ENCODE results near the gene CERK. TPM values are rescaled to one million over a fixed set of nuclear protein-coding genes. Genes with fewer than 3 reads are reported as not detected.

Gene CERK
- total RNA-seq, 1 donor from 2014 or later: 26.1 TPM

DNA sequence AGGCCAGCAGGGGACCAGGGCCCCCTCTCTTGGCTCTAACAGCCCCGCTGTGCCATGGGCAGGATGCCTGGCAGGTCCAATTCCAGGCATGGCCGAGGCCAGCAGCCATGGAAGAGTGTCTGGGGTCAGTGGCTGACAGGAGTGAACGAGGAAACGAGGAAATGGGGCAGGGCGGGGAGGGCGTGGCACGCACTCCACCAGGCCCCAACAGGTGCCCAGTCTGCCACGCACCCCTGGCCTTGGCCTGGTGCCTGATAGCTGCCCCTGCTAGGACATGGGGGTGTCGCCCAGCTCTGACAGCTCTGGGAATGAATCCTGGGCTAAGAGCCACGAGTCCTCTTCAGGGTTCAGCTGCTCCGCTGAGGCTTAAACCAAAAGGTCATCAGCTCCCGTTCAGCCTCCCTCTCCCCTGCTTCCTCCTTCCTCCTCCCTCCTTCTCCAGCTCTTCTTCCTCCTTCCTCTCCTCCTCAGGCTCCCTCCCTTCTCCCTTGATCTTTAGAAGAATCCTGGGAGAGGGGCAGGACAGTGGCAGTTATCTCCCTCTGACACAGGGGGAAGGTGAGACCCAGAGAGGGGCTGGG, 12.9 kb upstream of the CERK start:
- H3K4me3 ChIP-seq: no peak overlapping the region
- intact Hi-C loops (cut with DNase I): no loop called here
- peaks cover 61% of the 10 kb centered on the region for H3K4me1 ChIP-seq
- H3K9me3 ChIP-seq: peaks cover 1% of the 10 kb centered on the region
- H3K27ac ChIP-seq: peak overlapping the region; percentile 31
- H3K36me3 ChIP-seq: no peaks in the 10 kb centered on the region
- no peaks in the 10 kb centered on the region for H3K27me3 ChIP-seq (ENCODE audit: low read depth)
- TF ChIP-seq CTCF (IDR thresholded peaks at IDR 0.05): no peak
- DNase-seq: no peak
- ATAC-seq: peak; percentile 8 to 12

DNA sequence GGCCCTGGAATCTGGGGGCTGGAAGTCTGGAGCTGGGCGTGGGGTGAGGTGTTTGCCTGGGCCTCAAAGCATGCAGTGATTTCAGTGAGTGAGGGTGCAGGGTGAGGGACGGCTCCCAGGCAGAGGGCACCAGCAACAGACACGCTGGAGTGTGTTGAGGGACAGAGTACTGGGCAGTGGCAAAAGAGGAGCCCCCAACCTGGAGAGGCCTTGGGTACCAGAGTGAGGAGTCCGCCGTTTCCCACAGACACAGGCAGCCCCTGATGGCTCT, 12.4 kb upstream of the CERK start:
- Histone ChIP-seq H3K9me3 (no peaks in the 10 kb centered on the region), H3K4me1 (peaks cover 61% of the 10 kb centered on the region), H3K27ac (peak overlapping the region; percentile 31), H3K36me3 (no peaks in the 10 kb centered on the region), H3K27me3 (ENCODE audit: low read depth) (no peaks in the 10 kb centered on the region), H3K4me3 (no peak overlapping the region)
- ATAC-seq (no peak), DNase-seq (no peak)
- intact Hi-C loops (cut with DNase I): no loop called here
- TF ChIP-seq CTCF (IDR thresholded peaks at IDR 0.05): no peak

DNA sequence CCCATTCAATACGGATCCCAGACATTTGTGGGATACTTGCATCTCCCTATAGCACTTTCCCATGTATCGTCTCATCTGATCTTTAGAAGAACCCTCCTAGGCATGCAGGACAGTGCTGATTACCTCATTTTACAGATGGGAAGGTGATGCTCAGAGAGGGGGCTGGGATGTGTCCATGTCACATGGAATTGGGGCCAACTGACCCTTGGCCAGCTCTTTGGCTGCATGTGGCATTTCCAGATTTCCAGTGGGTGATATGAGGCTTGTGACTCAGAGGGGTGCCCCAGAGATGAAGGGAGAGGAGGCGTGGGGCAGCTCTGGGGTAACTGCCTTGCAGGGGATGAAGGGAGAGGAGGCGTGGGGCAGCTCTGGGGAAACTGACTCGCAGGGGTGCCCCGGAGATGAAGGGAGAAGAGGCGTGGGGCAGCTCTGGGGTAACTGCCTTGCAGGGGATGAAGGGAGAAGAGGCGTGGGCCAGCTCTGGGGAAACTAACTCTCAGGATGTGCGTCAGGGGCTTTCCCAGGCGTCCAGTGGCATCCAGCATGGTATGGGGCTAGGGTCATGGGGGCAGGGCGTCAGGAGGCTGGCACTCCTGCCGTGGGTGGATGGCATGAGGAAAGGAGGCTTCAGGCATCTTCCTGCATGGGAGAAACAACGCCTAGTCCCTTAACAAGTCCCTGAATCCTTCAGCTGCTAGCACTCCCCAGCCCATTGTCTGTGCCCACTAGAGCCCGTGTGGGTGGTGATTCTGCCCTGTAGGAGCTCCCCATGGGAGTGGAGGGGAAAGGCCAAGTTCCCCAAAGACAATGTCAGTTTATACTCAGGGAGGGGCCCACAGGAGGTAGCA, 11.9 kb upstream of the CERK start:
- H3K36me3 ChIP-seq: no peaks in the 10 kb centered on the region
- DNase-seq (no peak), ATAC-seq (peak in 1 of 2 donors; percentile 2)
- peaks cover 59% of the 10 kb centered on the region for H3K4me1 ChIP-seq
- H3K27ac ChIP-seq: peak overlapping the region; percentile 60
- no peaks in the 10 kb centered on the region for H3K27me3 ChIP-seq (ENCODE audit: low read depth)
- intact Hi-C loops (cut with DNase I): no loop called here
- no peaks in the 10 kb centered on the region for H3K9me3 ChIP-seq
- no peak for TF ChIP-seq CTCF (IDR thresholded peaks at IDR 0.05)
- H3K4me3 ChIP-seq: no peak overlapping the region

- Histone ChIP-seq H3K4me3 (no peak overlapping the region), H3K4me1 (peaks cover 51% of the 10 kb centered on the region), H3K36me3 (no peaks in the 10 kb centered on the region), H3K9me3 (no peaks in the 10 kb centered on the region), H3K27me3 (ENCODE audit: low read depth) (no peaks in the 10 kb centered on the region), H3K27ac (peak overlapping the region; percentile 60)
- no peak for DNase-seq
- ATAC-seq: peak; percentile 7 to 28
- TF ChIP-seq CTCF (IDR thresholded peaks at IDR 0.05): no peak
- intact Hi-C loops (cut with DNase I): no loop called here
Measured at GRCh38 chr22:46748908-46749675, 11.0 kb upstream of the CERK start.

- DNase-seq (no peak), ATAC-seq (no peak)
- Histone ChIP-seq H3K4me3 (no peak overlapping the region), H3K27me3 (ENCODE audit: low read depth) (no peaks in the 10 kb centered on the region), H3K36me3 (no peaks in the 10 kb centered on the region), H3K27ac (peak overlapping the region; percentile 60), H3K4me1 (peaks cover 43% of the 10 kb centered on the region), H3K9me3 (no peaks in the 10 kb centered on the region)
- intact Hi-C loops (cut with DNase I): no loop called here
- TF ChIP-seq CTCF (IDR thresholded peaks at IDR 0.05): no peak
Measured at GRCh38 chr22:46748206-46748907, 10.3 kb upstream of the CERK start.
